Measurements from ENCODE around the gene NEK10.
"Not testable (repeated sequence)": the region's sequence is repeated elsewhere in the genome, so short reads cannot be mapped to it uniquely, and the experiment has no call there.

The NEK10 gene

GRCh38 chr3:27368831-27369607 lies at the start of gene NEK10:
TSS of gene NEK10 (minus strand) at chr3:27369383. CDS start at chr3:27352882, 16,501 bp downstream.
- no peak for DNase-seq

GRCh38 chr3:27415202-27415601 lies 46.0 kb upstream of the NEK10 start:
- no peak for DNase-seq

GRCh38 chr3:27392950-27393679 lies 23.9 kb upstream of the NEK10 start:
- no peak for DNase-seq

- DNase-seq, result not testable (repeated sequence)
Observed at GRCh38 chr3:27392414-27392813, 23.2 kb upstream of the NEK10 start.

- DNase-seq, result no peak
Observed at GRCh38 chr3:27391796-27392195, 22.6 kb upstream of the NEK10 start.

- DNase-seq, result no peak
Observed at GRCh38 chr3:27387625-27388024, 18.4 kb upstream of the NEK10 start.

- DNase-seq, result no peak
Observed at GRCh38 chr3:27385504-27385903, 16.3 kb upstream of the NEK10 start.

GRCh38 chr3:27384191-27384590 lies 15.0 kb upstream of the NEK10 start:
- no peak for DNase-seq

- no peak for DNase-seq
Observed at GRCh38 chr3:27380433-27381357, 11.5 kb upstream of the NEK10 start.

- no peak for DNase-seq
Observed at GRCh38 chr3:27378331-27378730, 9.1 kb upstream of the NEK10 start.

GRCh38 chr3:27376109-27376772 lies 7.1 kb upstream of the NEK10 start:
- no peak for DNase-seq

GRCh38 chr3:27366062-27366591 lies 3.1 kb downstream of the NEK10 start:
- no peak for DNase-seq

GRCh38 chr3:27360113-27361078 lies 8.8 kb downstream of the NEK10 start:
- no peak for DNase-seq

GRCh38 chr3:27358372-27358771 lies 10.8 kb downstream of the NEK10 start:
- peak; percentile 34 for DNase-seq

GRCh38 chr3:27357665-27358258 lies 11.4 kb downstream of the NEK10 start:
- no peak for DNase-seq

- no peak for DNase-seq
Observed at GRCh38 chr3:27356976-27357375, 12.2 kb downstream of the NEK10 start.

GRCh38 chr3:27354588-27355203 lies 14.5 kb downstream of the NEK10 start:
- no peak for DNase-seq

- DNase-seq, result no peak
Observed at GRCh38 chr3:27354161-27354560, 15.0 kb downstream of the NEK10 start.

- no peak for DNase-seq
Observed at GRCh38 chr3:27353221-27353620, 16.0 kb downstream of the NEK10 start.

GRCh38 chr3:27352047-27352446 lies 17.1 kb downstream of the NEK10 start:
- DNase-seq, result no peak
